IMR-90 (cell line): ENCODE measurements around the gene ERGIC1.

Experiments
- BHLHE40 ChIP-seq: fragments of 150-350 bp; IDR thresholded peaks from 2 replicates; pipeline ENCODE4 v1.6.1; 2016; ENCODE audit warnings: mild to moderate bottlenecking, low read depth, low read length
- MAFK ChIP-seq: IDR thresholded peaks from 2 replicates; pipeline ENCODE4 v1.6.1; 2012; ENCODE audit warnings: low read depth, low read length, improper control_type of control experiment
- RAD21 ChIP-seq: IDR thresholded peaks from 2 replicates; pipeline ENCODE4 v1.6.1; 2012; ENCODE audit warnings: low read length, improper control_type of control experiment
- RFX5 ChIP-seq: IDR thresholded peaks from 2 replicates; pipeline ENCODE4 v1.8.0; 2012; ENCODE audit warnings: low read depth, mild to moderate bottlenecking, low read length, moderate library complexity
- SMC3 ChIP-seq: fragments of 150-350 bp; IDR thresholded peaks from 2 replicates; pipeline ENCODE4 v1.6.1; 2016; ENCODE audit warnings: low read depth, mild to moderate bottlenecking, antibody characterized with exemption, low read length, moderate library complexity
- TF ChIP-seq, protein P1 (sequence below): conservative IDR thresholded peaks from 2 replicates; pipeline ENCODE4 v1.5.1; 2012; ENCODE audit warnings: mild to moderate bottlenecking, low read depth, low read length, improper control_type of control experiment

DNA sequence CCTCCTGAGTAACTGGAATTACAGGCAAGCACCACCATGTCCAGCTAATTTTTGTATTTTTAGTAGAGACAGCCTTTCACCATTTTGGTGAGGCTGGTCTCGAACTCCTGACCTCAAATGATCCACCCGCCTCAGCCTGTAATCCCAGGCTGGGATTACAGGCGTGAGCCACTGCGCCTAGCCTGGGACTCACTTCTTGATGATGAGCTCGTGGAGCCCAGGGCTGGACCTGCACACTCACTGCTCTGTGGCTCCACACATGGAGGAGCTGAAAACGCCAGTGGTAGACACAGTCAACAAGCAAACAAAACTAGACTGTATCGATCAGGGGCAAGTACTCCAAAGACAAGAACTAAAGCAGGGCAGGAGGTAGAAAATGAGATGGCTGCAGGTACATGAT, 65.4 kb downstream of the ERGIC1 start:
- TF ChIP-seq, protein P1, sequence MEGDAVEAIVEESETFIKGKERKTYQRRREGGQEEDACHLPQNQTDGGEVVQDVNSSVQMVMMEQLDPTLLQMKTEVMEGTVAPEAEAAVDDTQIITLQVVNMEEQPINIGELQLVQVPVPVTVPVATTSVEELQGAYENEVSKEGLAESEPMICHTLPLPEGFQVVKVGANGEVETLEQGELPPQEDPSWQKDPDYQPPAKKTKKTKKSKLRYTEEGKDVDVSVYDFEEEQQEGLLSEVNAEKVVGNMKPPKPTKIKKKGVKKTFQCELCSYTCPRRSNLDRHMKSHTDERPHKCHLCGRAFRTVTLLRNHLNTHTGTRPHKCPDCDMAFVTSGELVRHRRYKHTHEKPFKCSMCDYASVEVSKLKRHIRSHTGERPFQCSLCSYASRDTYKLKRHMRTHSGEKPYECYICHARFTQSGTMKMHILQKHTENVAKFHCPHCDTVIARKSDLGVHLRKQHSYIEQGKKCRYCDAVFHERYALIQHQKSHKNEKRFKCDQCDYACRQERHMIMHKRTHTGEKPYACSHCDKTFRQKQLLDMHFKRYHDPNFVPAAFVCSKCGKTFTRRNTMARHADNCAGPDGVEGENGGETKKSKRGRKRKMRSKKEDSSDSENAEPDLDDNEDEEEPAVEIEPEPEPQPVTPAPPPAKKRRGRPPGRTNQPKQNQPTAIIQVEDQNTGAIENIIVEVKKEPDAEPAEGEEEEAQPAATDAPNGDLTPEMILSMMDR = no peak
- TF ChIP-seq MAFK = no peak
- TF ChIP-seq BHLHE40 = no peak
- no peak for TF ChIP-seq SMC3
- TF ChIP-seq RFX5 = no peak
- no peak for TF ChIP-seq RAD21
